ENCODE results near the gene EEF1G.
"Not testable (repeated sequence)": the region's sequence is repeated elsewhere in the genome, so short reads cannot be mapped to it uniquely, and the experiment has no call there.

EEF1G gene

GRCh38 chr11:62603072-62603408 is 29.3 kb upstream of the EEF1G start:
- DNase-seq (ENCODE audit: low read depth in 2 of 2), result no peak

GRCh38 chr11:62602141-62603071 is 28.7 kb upstream of the EEF1G start:
- no peak for DNase-seq (ENCODE audit: low read depth in 2 of 2)

DNA sequence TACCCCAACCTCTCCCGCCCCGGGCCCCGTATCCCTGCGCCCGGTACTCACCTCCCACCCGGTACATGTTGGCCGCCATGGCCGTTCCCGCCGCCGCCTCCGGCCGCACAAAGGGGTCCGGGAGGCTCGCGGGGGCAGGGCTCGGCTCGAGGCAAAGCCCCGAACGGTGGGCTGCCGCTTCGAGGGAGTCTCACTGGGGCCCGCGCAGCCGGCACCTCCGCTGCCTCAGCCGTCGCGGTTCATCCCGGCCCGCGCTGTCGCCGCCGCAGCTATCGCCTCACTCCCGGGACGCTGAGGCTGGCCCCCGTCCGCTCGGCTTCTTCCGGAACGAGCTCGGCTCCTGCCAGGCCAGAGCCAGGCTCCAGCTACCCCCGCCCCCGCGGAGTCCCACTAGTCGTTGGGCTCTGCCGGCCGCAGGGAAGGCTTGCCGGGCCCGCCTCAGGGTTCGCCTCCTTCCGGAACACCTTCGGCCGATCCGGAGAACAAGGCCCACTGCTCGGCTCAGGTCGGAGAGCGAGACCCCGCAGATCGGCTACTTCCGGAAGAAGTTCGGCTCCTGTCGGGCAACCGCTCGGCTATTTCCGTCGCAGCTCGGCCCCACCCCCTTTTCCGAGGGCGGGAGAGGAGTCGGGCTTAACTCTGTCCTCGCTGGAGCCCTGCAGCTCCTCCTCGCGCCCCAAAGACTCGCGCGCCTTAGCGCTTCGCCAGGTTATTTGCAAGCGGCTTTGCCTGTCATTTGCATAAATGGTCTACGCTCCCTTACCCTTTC is 27.9 kb upstream of the EEF1G start, which contains the start of gene MTA2:
TSS of gene MTA2 (minus strand) at position 494 of the 769 bp plus-strand sequence. CDS start at position 79, 415 bp downstream.
- DNase-seq (ENCODE audit: low read depth in 2 of 2), result peak; percentile 100

GRCh38 chr11:62601122-62601371 is 27.4 kb upstream of the EEF1G start:
- peak in 1 of 2 experiments; percentile 50 for DNase-seq (ENCODE audit: low read depth in 2 of 2)

GRCh38 chr11:62600367-62601121 is 26.9 kb upstream of the EEF1G start:
- no peak for DNase-seq (ENCODE audit: low read depth in 2 of 2)

DNA sequence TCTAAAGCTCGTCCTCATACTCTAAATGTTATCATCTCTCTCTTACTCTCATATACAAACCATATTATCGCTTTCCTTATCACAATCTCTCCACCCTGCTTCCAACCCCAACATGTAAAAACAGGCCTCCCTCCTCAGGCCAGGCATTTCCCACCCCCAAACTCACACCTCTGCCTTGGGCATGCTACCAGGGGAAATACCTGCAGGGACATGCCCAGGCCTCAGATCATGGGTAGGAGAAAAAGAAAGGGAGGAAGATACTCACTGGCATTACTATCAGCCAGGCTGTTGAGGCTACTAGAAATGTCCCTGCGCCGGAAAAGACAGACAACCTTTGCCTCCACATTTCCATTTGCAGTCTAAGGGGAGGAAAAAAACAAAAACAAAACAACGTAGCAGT is 26.2 kb upstream of the EEF1G start:
- DNase-seq (ENCODE audit: low read depth in 2 of 2), result no peak

DNA sequence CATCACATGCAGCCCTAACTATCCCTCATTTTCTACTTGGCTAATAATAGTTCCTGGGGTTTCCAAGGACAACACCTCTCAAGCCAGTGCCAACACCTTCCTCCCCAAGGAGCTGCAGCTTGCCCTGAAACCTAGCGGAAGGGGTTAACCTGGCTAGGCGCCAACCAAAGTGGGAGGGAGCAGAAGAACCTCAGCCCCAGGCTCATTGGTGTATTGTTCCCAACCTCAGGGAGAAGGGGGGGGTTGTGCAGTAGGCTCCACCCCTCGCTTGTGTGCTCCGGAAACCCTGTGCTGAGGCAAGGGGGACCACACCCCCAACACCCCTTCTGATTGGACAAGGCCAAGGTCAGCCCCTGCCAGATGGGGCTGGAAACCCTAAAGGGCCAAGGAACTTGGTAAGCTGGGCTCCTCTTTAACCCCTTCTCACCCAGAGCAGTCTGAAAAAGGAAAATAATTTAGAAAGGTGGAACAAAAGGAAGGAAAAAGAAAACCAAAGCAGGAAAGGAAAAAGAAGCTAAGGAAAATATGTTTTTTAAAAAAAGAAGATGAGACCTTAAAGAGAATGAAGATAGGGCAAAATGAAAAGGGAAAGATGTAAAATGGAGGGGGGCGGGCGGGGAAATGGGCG is 25.5 kb upstream of the EEF1G start:
- peak; percentile 89 to 94 for DNase-seq (ENCODE audit: low read depth in 2 of 2)

GRCh38 chr11:62595124-62595523 is 21.4 kb upstream of the EEF1G start:
- DNase-seq (ENCODE audit: low read depth in 2 of 2), result no peak

GRCh38 chr11:62593434-62594044 is 19.8 kb upstream of the EEF1G start:
- DNase-seq (ENCODE audit: low read depth in 2 of 2), result peak in 1 of 2 experiments; percentile 74

DNA sequence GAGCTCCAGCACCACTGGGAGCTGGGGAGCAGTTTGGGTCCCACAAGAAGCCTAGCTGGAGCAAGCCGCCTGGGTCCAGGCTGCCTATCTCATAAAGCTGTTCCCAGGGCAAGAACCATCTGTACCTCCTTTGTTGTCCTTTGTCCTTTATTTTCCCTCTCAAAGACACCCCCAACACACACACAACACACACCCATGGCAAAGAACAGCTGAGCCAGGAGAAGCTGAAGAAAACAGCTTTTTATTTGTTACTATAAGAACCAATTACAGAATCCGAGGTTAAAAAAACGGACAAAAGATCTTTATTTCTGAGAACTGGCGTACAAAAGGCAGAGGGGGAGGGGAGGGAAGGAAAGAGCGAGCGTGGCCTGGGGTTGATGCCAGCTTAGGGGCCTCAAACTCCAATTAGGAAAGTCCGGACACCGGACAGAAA is 19.3 kb upstream of the EEF1G start:
- DNase-seq (ENCODE audit: low read depth in 2 of 2), result no peak

GRCh38 chr11:62592146-62592815 is 18.6 kb upstream of the EEF1G start:
- no peak for DNase-seq (ENCODE audit: low read depth in 2 of 2)

GRCh38 chr11:62591448-62592145 is 17.9 kb upstream of the EEF1G start, which contains the start of gene TUT1:
TUT1 (minus strand) TSS chr11:62591523; CDS start chr11:62591485, 38 bp downstream.
- peak; percentile 93 to 94 for DNase-seq (ENCODE audit: low read depth in 2 of 2)

GRCh38 chr11:62588966-62589637 is 15.4 kb upstream of the EEF1G start:
- DNase-seq (ENCODE audit: low read depth in 2 of 2), result no peak

DNA sequence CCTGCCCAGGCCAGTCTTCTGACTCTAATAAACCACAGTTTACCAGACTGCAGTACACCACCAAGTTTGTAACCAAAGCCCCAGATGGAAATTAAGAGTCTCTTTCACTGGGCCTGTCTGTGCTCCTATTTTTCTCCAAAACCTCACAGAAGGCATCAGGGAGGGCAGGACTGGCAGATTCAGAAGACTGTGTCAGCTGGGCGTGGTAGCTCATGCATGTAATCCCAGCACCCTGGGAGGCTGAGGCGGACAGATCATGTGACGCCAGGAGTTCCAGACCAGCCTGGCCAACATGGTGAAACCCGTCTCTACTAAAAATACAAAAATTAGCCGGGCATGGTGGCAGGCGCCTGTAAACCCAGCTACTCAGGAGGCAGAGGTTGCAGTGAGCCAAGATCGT is 11.7 kb upstream of the EEF1G start:
- DNase-seq (ENCODE audit: low read depth in 2 of 2), result not testable (repeated sequence)

- DNase-seq (ENCODE audit: low read depth in 2 of 2), result not testable (repeated sequence)
Measured at GRCh38 chr11:62581735-62582134, 8.0 kb upstream of the EEF1G start.

DNA sequence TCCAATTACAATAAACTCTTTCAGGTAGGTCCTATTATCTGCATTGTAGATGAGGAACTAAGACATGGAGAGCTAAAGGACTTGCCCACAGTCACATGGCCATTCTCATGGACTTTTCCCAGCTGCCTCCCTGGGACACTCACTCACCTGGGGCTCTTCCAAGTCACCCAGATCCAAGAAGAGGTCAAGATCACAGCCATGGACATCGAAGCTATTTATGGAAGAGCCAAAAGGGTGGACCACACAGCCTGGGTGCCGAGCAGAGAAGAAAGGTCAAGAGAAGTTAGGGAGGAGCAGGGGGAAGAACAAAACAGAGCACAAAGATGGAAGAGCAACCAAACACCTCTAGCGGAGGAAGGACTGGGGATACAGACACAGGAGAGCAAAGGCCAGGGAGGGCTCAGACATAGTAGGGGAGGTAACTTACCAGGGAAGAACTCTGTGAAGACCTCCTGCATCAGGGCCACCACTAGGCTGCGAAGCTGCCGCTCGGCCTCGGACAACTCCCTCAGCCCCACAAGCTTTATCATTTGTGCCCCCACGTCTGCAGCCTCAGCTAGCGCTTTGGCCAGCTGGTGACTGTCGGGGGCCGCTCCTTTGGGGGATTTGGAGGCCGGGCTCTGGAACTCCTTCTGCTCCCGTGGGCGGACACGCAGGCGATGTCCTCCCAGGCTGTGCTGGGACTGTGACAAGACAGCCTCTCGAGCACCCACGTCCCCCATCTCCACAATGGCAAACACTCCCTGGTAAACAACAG is 7.4 kb upstream of the EEF1G start:
- no peak for DNase-seq (ENCODE audit: low read depth in 2 of 2)

DNA sequence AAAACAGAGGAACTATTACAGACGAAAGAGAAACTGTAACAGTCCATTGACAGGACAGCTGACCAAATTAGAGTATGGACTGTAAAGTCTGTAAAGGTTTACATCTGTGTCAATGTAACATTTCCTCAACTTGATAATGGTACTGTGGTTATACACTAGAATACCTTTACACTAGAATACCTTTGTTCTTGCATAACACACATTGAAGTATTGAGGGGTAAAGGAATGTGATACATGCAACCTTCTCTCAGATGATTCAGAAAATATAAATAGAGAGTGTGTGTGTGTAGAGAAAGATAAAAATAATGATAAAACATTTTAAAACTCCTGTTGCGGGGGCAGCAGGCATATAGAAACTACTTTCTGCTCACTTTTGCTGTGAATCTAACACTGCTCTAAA is 5.6 kb upstream of the EEF1G start:
- DNase-seq (ENCODE audit: low read depth in 2 of 2), result no peak

GRCh38 chr11:62578541-62578940 is 4.8 kb upstream of the EEF1G start:
- DNase-seq (ENCODE audit: low read depth in 2 of 2), result no peak
